Fibroblast of skin of right quadriceps (primary cell): ENCODE measurements around the gene ERFE.
"Not testable (repeated sequence)": the region's sequence is repeated elsewhere in the genome, so short reads cannot be mapped to it uniquely, and the experiment has no call there.

Experiments
- DNase-seq: peaks from one replicate; pipeline ENCODE4 v3.0.0-alpha.2; 2013

ERFE gene

GRCh38 chr2:238171072-238171431 lies 12.3 kb downstream of the ERFE start:
- DNase-seq = not testable (repeated sequence)

DNA sequence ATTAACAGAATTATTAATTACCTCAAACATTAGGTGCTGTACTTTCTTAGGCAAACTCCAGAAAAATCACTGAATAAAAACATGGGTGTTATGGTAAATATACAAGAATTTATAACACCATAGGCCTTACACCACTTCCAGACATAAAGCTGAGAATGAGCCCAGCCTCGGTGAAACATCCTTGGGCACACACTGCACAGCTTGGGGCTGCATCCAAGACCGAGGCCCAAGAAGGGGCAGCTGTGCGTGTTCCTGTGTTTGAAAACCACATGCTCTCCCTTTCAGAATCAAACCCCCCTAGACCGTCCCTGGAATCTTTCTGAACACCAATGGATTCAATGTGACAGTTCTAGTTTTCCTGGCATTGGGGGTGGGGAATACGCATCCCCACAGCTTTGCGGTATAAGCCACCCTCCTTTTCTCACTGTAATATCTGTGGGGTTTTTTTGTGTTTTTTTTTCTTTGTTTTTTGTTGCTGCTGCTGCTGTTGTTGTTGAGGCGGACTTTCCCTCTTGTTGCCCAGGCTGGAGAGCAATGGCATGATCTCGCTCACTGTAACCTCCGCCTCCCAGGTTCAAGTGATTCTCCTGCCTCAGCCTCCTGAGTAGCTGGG lies 12.9 kb downstream of the ERFE start:
- no peak for DNase-seq

- no peak for DNase-seq
Observed at GRCh38 chr2:238172439-238172838, 13.7 kb downstream of the ERFE start.

DNA sequence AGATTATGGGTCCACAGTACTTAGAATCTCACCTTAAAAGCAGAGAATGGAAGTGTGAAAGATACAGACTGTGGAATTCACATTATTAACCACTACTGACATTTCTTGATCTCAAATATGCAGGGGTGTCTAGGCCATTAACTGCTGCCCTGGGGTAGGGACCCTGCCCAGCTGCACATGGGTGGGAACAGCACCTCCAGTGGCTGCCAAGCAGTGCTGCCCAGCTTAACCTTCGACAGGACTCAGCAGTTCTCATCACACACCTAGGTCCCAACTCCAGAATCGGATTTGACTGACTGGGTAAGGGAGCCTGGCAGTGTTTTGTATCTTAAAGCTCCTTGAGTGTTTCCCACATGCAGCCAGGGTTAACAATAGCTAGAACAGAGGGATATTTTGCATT lies 14.9 kb downstream of the ERFE start:
- DNase-seq = no peak

DNA sequence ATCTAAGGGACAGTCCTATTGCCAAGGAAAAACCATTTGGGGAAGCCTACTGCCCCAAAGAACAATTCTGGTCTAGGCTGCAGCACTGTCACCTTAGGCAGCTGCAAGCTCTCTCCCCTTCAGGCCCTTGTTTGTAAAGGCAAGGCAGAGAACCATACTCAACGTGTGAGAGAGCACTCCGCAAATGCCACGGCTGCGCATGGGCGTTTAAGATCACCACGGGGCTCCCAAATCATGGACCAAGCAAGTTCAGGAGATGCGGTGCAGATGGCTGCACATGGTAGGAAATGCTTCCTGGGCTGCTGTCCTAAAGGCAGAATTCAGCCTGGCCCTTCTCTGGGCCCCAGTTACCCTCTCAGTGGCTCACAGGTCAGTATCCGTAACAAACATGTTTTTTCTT lies 15.5 kb downstream of the ERFE start:
- no peak for DNase-seq

- DNase-seq = no peak
Observed at GRCh38 chr2:238174701-238175100, 15.9 kb downstream of the ERFE start.

DNA sequence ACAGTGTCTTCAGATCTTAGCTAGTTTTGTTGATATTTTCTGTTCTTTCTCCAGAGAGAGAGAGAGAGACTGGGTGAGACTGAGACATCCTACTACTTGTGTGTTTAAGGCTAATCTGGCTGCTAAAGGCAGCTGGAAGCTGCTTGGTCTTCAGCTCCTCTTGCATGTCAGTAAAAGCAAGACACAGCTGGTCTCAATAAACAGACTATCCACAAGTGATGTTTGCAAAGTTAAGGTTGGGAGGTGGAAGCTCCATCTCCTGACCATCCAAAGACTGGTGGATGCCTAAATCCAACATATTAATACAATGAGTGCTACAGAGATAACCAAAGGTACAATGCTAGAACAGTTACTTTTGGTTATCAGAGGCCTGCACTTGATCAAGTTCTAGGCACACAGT lies 17.8 kb downstream of the ERFE start:
- DNase-seq = no peak

- DNase-seq = no peak
Observed at GRCh38 chr2:238180554-238180953, 21.8 kb downstream of the ERFE start.

GRCh38 chr2:238182362-238182761 lies 23.6 kb downstream of the ERFE start:
- DNase-seq = no peak

DNA sequence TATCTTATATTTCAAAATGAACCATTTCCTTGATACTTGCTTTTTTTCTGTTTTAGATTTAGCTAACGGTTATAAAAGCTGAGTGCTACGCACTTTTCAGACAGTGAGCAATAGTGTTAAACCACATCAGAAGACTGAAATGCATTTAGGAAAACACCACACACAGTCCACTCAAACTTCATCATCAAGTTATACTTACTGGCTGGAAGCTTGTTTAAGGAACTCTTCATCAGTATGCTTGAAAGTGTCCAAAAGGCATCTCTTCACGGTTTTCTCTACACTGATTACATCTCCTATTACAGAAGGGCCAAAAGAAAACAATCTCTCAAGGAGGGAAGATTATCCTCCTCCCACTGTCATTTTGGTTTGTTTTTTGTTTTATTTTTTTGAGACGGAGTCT lies 25.1 kb downstream of the ERFE start:
- no peak for DNase-seq

DNA sequence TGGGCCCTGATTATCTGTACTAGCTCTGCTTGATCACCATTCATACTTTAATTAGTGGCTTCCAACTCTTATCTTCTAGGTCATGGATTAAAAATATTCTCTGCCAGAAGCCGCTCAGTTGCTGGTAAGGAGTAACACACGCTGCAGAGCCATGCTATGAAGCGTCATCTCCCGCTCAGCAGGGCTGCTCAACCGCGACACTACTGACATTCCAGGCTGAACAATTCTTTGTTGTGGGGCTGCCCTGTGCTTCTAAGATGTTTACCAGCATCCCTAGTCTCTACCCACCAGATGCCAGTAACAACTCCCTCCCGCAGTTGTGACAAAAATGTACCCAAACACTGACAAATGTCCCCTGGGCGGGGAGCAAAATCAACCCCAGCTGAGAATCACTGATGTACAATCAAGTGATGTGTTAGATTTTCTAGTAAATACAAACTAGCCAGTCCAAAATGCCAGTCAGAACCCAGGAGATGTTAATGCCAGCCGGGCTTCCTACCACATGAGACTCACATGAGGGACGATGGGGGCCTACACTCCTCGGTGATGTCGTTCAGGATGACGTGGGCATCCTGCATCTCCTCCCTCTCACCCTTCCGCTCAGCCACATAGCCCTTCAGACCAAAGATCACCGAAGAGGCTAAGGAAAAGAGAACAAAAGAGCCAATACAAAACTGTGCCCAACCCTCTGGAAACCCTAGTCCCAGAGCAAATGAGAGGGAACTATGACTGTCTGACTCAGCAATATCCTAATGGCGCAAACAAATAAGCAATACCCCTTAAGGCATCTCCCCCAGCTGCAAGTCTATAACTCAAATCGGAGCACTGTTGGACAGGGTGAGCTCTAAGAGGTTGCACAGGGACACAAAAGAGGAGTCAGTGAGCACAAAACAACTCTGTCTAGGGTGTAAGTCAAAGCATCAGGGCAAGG lies 29.1 kb downstream of the ERFE start:
- no peak for DNase-seq

GRCh38 chr2:238190445-238190844 lies 31.7 kb downstream of the ERFE start:
- no peak for DNase-seq

GRCh38 chr2:238202326-238203093 lies 43.7 kb downstream of the ERFE start:
- no peak for DNase-seq

DNA sequence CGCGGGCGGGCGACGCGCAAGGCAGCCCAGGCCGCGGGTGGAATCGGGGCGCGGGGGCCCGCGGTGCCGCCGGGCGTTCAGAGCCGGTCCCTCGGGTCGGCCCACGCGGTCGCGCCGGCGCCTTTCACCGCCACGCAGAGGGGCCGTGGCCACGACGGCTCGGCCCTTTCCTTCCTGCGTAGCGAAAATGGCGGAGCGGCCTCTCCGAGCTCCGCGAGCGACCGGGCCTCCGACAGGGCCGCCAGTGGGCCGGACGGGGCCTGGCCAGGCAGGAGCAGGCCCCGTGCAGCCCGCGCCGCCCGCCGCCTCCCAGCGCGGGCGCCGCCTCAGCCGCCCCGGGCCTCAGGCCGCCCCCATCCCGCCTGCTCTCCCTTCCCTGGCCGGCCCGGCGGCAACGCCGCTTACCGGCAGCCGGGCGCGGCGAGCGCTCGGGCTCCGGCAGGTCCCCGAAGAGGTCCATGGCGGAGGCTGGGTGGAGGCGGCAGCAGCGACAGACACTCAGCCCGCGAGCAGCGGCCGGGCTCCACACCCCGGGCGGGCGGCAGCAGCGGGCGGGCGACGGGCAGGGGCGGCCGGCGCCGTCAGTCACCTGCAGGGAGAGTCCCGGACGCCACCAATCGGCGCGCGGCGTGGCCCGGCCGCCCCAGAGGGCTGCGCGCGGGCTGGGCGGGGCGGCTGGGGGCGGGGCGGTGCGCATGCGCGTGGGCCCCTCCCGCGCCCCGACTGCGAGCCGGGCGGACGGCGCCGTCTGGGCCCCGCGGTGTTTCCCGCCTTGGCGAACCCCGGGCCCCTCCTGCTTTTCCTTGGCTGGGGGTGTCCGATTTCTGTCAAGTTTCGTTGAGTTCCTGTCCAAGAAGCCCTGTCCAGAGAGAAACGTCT lies 44.6 kb downstream of the ERFE start, which contains the start of gene ILKAP:
ILKAP (minus strand) TSS at position 602 of the 879 bp plus-strand sequence; CDS start at position 460, 142 bp downstream.
- DNase-seq = peak; percentile 80

- DNase-seq = no peak
Observed at GRCh38 chr2:238203973-238204683, 45.4 kb downstream of the ERFE start.

- DNase-seq = no peak
Observed at GRCh38 chr2:238207006-238207405, 48.2 kb downstream of the ERFE start.

GRCh38 chr2:238216651-238217184 lies 57.9 kb downstream of the ERFE start:
- DNase-seq = no peak
